Stimulated activated CD8-positive, alpha-beta memory T cell treated with anti-CD3 and anti-CD28 coated beads, Interleukin-2, amount 100 ng/mL, for 48 hours (primary cell): ENCODE results near the gene TM9SF4.
"Not testable (repeated sequence)": the region's sequence is repeated elsewhere in the genome, so short reads cannot be mapped to it uniquely, and the experiment has no call there.

ENCODE experiments used
- DNase-seq, 2 donors: peaks; one replicate each; pipeline ENCODE4 v3.0.0-alpha.2; 2020; ENCODE audit warnings: low read depth in 2 of 2

The TM9SF4 gene

DNA sequence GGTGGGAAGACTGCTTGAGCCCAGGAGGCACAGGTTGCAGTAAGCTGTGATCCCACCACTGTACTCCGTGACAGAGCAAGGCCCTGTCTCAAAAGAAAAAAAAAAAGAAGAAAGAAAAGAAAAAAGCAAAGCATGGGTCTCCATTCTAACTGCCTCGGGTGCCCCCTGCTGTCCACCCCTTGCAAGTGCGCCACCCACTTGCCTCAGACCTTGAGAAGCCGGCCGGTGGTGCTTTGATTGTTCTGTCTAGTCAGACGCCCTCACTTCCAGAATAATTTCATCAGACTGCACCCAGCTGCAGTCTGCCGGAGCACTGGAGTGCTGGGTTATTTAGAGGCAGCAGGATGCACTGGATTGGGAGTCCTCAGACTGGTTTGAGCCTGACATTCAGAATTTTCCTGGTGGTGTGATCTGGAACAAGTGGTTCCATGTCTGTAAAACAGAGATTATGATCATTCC is 17.6 kb upstream of the TM9SF4 start:
- DNase-seq: peak; percentile 60 to 74

- no peak for DNase-seq
These were observed 10.7 kb upstream of the TM9SF4 start for GRCh38 chr20:32098786-32099185.

DNA sequence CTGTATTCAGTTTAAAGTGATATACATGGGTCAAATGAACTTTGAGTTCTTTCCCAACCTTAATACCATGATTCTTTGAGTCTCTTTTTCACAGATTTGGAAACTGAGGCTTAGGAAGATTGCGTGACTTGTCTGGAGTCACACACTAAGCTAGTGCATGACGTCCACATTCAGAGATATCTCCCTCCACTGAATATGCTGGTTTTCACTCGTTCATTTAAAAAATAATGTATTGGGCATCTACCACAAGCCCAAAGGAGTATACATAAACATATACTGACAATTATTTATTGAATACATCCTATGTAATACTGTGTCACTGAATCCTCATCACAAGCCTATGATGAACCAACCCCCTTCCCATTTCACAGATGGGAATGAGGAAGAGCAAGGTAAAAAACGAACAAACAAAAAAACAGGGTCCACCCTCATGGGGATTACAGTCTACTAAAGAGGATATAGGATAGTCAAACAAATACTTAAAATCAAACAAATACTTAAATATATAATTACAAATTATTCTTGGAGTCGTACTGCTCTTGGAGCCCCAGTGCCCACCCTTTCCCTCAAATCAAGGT is 611 bp upstream of the TM9SF4 start:
- DNase-seq: no peak

GRCh38 chr20:32110173-32110704 is 725 bp downstream of the TM9SF4 start:
- no peak for DNase-seq

DNA sequence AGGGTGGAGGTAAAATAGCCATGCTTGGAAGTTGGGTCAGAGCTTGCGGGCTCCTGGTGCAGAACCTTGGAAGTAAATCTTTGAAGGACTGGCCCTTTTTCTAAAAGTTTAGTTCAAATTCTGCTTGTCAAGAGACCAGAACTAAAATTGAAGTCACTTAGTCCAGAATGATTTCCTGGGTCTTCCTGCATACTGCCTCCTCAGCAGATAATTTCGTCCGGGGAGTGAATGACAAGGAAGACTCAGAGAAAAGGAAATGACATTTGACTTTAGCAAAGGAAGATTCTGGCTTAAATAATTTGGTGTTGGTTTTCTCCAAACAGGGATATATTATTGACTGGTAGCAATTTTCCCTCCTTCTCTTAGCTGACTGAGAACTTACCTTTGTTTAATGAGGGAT is 1.2 kb downstream of the TM9SF4 start:
- no peak for DNase-seq

GRCh38 chr20:32111156-32111686 is 1.7 kb downstream of the TM9SF4 start:
- no peak for DNase-seq

- DNase-seq: no peak
These were observed 2.2 kb downstream of the TM9SF4 start for GRCh38 chr20:32111753-32112152.

DNA sequence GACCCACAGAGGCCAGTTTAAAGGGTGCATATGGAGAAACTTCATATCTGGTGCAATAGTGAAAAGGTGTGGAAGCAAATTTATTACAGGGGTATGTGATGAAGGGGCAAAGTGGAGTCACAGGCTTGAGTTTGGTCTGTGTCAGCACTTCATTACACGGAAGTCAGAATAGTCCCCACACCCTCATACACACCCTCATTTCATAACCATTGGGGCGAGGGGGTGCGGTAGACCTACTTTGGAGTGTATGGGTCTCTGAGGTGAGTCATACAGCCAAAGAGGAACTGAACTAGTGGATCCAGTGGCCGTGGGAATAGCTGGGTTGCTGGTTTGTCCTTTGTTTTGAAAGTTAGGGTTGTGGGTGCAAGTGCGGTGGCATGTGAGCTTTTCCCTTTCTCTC is 3.3 kb downstream of the TM9SF4 start:
- peak in 1 of 2 donors; percentile 5 for DNase-seq

DNA sequence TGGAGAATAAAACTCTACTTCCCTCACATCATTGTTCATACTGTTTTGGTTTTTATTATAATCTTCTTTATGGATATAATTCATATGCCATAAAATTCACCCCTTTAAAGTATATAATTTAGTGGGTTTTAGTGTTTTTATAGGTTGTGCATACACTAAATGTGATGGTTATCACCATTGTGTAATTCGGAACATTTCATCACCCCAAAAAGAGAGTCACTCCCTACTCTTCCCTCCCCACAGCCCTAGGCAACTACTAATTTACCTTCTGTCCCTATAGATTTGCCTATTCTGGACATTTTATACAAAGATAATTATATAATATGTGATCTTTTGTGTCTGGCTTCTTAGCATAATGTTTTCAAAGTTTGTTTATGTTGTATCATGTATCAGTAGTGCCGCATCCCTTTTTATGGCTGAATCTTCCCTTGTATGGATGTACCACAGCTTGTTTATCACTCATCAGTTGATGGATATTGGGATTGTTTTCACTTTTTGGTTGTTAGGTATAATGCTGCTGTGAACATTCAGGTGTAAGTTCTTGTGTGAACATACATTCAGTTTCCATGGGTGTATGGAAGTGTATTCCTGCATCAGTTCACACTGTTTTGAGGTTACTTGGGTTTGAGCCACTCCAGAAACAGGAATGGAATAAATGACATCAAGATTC is 4.2 kb downstream of the TM9SF4 start:
- DNase-seq: no peak

- DNase-seq: no peak
These were observed 4.9 kb downstream of the TM9SF4 start for GRCh38 chr20:32114305-32114960.

DNA sequence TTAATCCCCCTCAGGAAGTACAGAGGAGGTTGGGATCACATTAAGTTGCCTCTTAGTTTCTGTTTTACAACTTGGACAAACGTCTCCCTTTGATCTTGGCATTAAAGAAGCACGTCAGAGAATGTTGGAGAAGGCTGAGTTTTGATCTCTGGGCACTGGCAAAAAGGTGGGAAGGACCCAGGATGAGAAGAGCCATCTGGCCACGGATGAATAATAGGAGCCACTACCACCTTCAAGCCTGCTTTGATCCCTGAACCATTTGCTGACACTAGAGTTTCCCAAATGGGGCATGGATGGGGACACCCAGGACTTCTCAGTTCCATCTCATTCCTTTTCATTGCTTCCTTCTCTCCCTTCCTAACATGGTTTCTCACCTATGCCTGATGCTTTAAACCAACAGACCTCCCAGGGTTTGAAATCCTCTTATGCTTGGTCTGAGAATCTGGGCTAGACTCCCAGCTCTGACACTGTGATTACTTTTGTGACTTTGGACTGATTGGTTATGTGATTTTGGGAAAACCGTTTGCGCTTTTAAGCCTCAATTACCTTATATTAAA is 5.8 kb downstream of the TM9SF4 start:
- DNase-seq: no peak

GRCh38 chr20:32116079-32116521 is 6.6 kb downstream of the TM9SF4 start:
- no peak for DNase-seq

- not testable (repeated sequence) for DNase-seq
These were observed 7.3 kb downstream of the TM9SF4 start for GRCh38 chr20:32116796-32117195.

GRCh38 chr20:32118427-32118826 is 8.9 kb downstream of the TM9SF4 start:
- DNase-seq: not testable (repeated sequence)

- no peak for DNase-seq
These were observed 10.2 kb downstream of the TM9SF4 start for GRCh38 chr20:32119734-32120133.

DNA sequence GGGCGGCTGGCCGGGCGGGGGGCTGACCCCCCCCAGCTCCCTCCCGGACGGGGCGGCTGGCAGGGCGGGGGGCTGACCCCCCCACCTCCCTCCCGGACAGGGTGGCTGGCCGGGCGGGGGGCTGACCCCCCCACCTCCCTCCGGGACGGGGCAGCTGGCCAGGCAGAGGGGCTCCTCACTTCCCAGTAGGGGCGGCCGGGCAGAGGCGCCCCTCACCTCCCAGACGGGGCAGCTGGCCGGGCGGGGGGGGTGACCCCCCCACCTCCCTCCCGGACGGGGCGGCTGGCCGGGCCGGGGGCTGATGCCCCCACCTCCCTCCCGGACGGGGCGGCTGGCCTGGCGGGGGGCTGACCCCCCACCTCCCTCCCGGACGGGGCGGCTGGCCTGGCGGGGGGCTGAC is 12.4 kb downstream of the TM9SF4 start:
- not testable (repeated sequence) for DNase-seq

DNA sequence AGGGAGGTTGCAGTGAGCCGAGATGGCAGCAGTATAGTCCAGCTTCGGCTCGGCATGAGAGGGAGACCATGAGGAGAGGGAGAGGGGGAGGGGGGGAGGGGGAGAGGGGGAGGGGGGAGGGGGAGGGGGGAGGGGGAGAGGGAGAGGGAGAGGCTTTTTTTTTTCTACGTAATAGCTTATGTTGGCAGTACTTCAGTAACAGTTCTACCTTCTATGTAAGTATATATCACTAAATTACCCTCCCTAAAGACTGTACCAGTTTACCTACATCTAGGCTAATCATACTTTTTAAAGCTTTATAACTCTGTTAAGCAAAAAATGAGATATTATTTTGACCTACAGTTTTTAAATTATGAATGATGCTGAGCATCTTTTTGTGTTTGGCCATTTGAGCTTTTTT is 13.6 kb downstream of the TM9SF4 start:
- no peak for DNase-seq

GRCh38 chr20:32124916-32125454 is 15.5 kb downstream of the TM9SF4 start:
- DNase-seq: no peak

GRCh38 chr20:32125506-32125905 is 16.0 kb downstream of the TM9SF4 start:
- no peak for DNase-seq

GRCh38 chr20:32126919-32127318 is 17.4 kb downstream of the TM9SF4 start:
- no peak for DNase-seq

DNA sequence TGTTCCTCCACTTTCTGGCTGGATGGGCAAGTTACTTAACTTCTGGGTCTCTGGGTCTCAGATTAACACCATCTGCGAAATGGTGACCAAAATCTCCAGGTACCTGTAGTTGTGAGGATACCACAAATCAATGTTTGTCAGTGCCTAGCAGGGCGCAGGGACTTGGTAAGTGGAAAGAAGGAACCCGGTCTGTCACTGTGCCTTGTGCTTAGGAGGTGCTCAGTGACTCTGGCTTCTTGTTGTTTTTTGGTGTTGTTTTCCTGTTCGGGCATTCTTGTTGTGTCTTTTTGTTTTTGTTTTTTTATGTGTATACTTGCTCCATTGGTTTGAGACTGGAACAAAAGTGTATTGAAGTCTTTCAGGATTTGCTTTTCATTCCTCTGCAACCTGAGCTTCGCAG is 17.8 kb downstream of the TM9SF4 start:
- DNase-seq: no peak

GRCh38 chr20:32128167-32128566 is 18.7 kb downstream of the TM9SF4 start:
- DNase-seq: no peak
